ENCODE data around the gene TECR.
"Not testable (repeated sequence)": the region's sequence is repeated elsewhere in the genome, so short reads cannot be mapped to it uniquely, and the experiment has no call there.

Gene TECR

DNA sequence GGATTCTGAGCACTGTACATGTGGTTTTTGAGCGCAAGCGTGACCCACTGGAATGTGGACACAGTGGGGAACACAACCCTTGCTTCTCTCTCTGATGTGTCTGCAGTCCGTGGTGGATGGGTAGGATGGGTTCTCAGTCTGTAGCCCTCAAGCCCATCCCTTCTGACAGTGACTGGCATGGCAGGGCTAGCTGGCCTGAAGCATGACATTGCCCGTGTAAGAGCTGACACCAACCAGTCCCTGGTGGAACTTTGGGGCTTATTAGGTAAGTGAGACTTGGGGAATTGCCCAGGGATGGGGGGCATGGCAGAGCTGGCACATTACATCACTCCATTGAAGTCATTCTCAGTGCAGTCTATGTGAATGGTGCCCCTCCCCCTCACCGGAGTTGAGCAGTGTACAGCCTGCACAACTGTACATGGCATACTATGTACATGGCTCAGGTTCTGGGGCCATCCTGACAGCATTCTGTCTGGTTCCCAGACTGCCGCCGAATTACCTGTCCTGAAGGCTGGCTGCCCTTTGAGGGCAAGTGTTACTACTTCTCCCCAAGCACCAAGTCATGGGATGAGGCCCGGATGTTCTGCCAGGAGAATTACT, 70.3 kb downstream of the TECR start:
- DNase-seq, result no peak

DNA sequence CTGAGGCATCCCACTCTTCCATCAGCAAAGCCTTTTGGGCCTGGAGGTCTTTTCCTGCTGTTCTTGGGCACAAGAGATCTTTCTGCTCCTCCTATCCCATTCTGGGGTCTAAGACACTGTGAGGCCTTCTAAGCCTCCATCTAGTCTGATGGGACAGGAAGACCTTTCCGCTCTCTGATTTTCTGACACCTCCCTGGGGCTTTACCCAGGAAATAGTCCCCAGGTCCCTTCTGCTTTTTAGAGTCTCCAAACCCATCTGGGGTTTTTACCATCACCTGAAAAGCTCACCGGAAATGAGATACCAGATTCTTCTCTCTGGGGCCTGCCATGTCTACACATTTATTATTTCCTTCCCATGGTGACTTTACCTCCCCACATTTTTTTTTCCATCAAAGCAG, 74.6 kb downstream of the TECR start:
- DNase-seq, result no peak

- DNase-seq, result no peak
These were observed 77.2 kb downstream of the TECR start for GRCh38 chr19:14606627-14607026.

GRCh38 chr19:14611051-14611450, 81.7 kb downstream of the TECR start:
- no peak for DNase-seq

GRCh38 chr19:14612242-14612641, 82.8 kb downstream of the TECR start:
- not testable (repeated sequence) for DNase-seq

DNA sequence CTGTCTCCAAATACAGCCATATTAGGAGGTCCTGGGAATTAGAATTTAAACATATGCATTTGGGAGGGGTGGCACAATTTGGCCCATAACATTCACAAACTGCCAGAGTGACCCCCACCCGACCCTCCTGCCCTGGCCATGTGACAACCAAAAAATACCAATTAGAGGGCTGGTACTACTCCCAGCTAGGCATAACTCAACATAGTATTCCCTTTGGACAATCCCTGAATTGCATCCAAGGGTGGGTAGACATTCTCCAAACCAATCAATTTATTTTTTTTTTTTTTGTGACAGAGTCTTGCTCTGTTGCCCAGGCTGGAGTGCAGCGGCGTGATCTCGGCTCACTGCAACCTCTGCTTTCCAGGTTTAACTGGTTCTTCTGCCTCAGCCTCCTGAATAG, 83.3 kb downstream of the TECR start:
- DNase-seq, result no peak

- not testable (repeated sequence) for DNase-seq
These were observed 84.2 kb downstream of the TECR start for GRCh38 chr19:14613399-14614098.

- DNase-seq, result no peak
These were observed 84.7 kb downstream of the TECR start for GRCh38 chr19:14614099-14614412.

Data from NCI-H2171 treated with DMSO at 0.1 percent for 48 hours (cell line).